NCI-H2171 (cell line): ENCODE measurements around the gene HDAC8.
A peak's percentile ranks its signal among the peaks of the same experiment; 100 is the strongest.
"Not testable (repeated sequence)": the region's sequence is repeated elsewhere in the genome, so short reads cannot be mapped to it uniquely, and the experiment has no call there.

Experiments used
- DNase-seq: peaks from one replicate; lab custom pipeline; 2025; lab: John Stamatoyannopoulos, UW

HDAC8 gene

DNA sequence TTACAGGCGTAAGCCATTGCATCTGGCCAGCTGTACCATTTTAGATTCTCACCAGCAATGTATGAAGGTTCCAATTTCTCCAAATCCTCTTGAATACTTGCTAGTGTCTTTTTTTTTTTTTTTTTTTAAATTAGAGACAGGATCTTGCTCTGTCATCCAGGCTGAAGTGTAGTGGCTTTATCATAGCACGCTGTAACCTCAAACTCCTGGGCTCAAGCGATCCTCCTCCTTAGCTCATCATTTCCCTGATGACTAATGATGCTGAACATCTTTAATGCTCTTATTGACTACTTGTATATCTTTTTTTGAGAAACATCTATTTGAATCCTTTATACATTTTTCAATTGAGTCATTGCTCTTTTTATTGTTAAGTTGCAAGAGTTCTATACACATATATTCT, 40.3 kb downstream of the HDAC8 start:
- no peak for DNase-seq

DNA sequence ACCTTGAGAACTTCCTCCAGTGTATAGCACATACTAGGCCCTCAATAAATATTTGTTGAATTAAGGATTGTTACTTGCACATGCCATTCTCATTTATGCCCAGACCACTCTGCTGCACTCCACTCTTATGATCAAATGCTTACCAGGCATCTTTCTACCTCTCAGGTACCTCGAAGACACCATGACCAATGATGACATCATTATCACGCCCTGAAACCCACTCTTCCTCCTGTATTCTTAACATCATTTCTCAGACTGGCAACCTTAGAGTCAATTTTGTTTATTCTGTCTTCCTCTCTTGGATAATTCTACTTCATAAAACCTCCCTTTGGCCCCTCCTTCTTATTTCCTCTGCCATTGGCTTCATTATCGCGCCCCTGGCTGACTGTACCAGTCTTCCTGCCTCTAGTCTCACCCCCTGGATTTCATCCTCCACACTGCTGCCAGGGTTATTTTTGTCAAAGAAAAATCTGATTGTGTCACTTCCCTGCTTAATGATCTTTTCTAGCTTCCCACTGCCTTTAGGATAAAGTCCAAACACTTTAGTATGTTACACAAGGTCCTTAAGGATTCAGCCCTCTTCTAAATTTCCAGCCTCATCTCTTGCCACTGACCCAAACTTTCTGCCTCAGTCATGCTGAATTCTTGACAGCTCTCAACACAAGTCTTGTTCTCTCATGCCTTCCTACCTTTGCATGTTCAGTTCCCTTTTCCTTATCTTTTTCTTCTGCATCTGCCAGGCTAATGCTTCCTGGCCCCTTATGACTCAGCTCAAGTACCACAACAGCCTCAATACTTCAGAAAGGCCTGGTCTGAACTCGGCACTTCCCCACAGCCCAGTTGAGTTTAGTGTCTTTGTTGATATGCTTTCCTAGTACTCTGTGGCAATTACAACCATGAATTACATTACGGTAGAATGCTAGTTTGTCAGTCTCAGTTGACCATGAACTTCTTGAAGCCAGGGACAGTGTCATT, 45.8 kb downstream of the HDAC8 start:
- no peak for DNase-seq

DNA sequence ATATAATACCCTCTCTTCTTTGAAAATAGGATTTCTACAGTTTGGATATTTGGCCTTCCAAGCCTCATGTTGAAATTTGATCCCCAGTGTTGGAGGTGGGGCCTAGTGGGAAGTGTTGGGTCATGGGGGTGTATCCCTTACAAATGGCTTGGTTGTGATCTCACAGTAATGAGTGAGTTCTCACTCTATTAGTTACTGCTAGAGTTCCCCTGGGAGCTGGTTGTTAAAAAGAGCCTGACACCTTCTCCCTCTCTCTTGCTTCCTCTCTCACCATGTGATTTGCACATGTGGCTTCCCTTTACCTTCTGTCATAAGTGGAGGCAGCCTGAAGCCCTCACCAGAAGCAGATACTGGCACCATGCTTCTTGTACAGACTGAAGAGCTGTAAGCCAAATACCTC, 73.9 kb downstream of the HDAC8 start:
- peak; percentile 45 for DNase-seq

DNA sequence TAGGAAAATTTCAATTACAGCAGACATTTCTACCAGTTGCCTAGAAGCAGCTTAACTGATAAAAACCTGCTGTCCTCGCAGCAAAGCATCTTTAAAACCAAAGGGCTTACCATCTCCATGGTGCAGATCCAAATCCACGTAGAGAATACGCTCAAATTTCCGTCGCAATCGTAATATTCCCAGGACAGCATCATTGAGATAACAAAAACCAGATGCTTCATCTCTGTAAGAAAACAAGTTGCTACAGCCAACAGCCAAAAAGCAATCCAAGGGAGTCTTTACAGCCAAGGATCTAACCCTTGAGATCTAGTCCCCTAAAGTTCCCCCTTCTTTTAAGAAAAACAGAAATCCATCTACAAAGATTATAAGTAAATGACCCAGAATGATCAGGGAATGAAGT, 77.6 kb downstream of the HDAC8 start:
- DNase-seq: no peak

DNA sequence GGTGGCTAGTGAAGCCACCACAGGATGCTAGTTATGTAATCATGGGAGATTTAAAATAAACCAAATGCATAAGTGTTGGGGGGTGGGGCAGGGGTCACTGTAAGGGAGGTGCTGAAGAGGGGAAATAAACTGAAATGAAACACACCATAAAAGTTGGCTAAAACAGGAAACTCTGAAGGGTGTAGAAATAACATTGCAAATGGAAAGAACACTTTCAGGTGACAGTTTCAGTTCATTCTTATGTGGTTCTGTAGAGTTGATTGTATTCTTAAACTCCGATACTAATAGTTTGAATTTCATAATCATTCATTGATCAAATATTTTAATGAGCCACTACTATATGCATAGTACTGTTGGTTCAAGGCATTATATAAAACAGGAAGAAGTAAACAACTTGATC, 80.1 kb downstream of the HDAC8 start:
- no peak for DNase-seq

DNA sequence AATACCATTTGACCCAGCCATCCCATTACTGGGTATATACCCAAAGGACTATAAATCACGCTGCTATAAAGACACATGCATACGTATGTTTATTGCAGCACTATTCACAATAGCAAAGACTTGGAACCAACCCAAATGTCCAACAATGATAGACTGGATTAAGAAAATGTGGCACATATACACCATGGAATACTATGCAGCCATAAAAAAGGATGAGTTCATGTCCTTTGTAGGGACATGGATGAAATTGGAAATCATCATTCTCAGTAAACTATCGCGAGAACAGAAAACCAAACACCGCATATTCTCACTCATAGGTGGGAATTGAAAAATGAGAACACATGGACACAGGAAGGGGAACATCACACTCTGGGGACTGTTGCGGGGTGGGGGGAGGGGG, 82.4 kb downstream of the HDAC8 start:
- DNase-seq: not testable (repeated sequence)

DNA sequence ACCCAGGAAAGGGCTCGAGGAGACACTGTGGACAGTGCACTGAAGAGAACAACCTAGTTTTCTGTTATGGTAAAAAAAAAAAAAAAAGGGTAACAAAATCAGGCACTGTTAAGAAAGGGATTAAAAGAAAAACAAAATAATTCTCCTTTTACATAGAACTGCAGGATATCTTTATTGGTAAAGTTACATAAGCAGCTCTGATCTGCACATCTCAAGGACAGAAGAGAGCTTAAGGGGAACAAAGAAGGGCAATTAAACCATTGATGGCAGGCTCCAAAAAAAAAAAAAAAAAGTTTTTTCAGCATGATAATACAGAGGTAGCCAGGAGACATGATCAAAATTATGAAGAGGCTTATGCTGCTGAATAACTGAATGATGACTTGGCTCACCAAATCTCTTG, 85.0 kb downstream of the HDAC8 start:
- no peak for DNase-seq

DNA sequence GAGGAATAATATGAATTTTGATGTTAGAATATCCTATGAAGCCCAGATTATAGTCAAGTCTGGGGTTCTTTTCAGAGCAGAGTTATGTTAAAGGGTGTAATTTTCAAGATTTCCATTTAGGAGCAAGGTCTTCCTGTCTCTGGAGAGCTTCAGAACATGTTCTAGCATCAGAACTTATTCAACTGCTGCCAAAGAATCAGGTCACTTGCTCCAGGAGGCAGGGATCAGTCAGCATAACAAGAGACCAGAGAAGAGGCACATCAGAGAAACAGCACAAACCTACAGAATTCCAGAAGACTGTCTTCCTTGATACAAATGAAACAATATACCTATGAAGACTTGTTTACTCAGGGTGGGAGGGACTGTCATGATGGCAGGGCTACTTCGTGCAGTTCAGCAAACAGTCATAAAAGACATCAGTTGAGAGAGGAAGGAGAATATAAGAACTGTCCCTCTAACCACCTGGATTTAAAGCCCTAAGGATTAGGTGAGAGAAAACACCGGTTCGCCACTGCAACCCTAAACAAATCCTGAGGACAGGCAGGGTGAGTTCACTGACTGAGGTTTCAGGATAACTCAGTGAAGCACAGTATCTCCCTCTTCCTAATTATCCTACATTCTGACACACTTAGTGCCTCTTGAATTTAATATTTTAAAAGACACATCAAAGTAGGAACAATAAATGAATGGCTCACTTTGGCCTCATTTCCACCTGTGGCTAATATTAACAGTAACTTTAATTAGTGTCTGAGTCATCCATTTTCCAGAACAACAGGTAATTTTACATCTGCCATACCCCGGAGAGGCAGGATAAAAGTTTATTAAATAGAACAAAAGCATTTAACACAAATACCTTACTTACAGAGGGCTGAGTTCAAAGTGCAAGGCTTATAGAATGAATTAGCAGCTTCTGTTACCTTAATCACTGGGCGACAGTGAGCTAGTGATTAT, 93.0 kb downstream of the HDAC8 start:
- no peak for DNase-seq

DNA sequence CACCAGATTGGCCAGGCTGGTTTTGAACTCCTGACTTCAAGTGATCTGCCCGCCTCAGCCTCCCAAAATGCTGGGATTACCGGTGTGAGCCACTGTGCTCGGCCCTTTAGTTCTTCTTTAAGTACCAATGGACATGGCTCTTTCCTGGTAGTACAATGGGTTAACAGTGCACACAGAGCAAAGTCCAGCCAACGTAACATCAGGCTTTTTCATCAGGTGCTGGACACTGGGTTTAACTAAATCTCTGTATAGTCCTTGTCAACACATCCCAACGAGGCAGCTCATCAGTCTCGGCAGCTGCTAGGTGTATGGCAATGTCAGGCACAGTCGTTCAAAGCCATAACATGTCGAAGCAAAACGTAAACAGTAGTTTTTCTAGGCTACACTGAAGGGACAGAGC, 93.8 kb downstream of the HDAC8 start:
- DNase-seq: no peak

DNA sequence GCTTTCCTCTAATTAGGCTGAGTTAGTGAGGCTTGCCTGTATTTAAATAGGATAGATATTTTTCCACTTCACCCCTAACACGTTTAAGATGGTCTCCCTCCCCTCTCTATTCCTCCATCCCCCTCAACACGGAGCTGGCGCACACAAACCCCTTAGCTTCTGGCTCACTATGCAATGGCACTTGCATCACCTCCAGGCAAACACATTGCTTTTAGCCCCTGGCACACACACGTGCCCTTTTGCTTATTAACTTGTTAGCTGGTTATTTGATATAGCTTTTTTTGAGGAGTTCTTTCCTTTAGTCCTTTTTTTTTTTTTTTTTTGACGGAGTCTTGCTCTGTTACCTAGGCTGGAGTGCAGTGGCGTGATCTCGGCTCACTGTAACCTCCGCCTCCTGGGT, 94.3 kb downstream of the HDAC8 start:
- no peak for DNase-seq

DNA sequence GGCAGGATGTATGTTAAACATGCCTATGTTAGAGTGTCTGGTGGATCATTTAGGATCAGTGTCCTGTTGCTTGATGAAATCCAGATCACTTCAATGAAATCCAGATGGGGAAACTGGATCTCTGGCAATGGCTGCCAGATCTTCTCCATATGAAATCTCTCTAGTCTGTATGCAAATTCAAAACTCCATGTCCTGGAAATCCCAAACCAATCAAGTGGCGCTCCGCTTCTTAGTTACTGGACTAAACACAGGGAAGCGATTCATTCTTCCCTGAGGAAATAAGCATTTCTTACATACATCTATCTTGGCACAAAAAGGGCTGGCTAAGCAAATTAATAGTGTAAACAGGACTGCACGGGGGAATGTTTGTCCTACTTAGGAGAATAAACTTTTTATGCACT, 94.9 kb downstream of the HDAC8 start:
- no peak for DNase-seq

DNA sequence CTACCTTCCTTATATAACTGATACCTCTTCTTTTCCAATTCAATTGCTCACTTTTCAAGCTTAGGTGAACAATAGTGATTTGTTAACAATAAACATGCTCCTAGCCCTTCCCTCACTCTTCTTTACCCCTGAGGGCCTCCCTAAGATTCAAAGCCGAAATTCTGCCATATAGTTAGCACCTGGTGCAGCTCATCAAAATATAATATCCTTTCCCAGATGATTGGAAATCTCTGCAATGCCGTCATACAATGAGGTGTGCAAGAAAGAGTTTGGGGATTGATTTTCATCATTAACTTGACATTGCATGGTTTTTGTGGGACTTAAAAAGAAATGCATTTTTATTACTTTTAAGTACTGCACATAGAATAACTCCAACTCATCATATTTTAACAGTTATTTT, 95.3 kb downstream of the HDAC8 start:
- no peak for DNase-seq

DNA sequence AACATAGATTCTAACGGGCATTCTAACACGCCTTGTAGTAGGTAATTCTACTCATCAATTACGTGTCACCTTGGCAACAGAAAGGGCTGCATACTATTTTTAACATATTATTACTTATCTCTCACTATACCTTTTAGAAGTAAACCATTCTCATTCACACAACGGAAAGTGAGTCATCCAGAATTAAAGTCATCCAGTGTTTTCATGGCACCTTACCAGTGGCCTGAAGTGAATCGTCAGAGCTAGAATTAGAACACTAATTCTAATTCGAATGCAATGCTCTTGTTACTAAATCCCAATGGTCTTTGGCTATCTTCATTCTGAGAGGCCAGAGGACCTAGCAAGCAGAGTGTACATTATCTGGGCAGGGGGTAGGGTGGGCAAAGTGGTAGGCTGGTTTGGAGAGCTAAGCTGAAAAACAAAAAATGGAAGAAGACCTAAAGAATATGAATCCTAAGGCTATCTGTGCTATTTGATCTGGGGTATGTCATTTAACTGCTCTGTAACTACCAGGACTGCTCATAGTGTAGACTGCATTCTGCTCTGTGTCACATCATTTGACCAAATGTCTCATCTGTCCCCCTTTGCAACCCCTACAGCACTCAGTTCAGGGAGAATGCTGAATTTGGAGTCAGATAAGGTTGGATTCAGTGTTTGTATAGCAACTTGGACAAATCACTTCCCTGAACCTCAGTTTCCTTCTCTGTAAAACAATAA, 96.5 kb downstream of the HDAC8 start:
- DNase-seq: no peak

DNA sequence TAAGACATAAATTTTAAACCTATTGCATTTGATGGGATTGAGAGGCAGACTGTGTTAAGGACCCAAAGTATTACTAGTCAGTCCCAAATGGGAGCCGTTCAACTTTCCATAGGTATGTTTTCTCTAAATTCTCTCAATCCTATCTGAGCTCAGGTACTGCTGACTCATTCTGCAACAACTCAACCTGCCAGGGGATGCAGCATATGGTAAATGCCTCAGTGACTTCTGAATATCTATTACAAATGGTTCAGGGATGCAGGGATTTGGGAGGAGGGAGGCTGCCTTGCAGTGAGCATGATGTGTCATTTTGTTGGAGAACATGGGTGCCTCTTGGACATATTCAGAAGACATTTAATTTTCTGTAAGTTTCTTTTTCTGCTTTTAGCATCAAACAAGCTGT, 97.3 kb downstream of the HDAC8 start:
- DNase-seq: peak; percentile 64

DNA sequence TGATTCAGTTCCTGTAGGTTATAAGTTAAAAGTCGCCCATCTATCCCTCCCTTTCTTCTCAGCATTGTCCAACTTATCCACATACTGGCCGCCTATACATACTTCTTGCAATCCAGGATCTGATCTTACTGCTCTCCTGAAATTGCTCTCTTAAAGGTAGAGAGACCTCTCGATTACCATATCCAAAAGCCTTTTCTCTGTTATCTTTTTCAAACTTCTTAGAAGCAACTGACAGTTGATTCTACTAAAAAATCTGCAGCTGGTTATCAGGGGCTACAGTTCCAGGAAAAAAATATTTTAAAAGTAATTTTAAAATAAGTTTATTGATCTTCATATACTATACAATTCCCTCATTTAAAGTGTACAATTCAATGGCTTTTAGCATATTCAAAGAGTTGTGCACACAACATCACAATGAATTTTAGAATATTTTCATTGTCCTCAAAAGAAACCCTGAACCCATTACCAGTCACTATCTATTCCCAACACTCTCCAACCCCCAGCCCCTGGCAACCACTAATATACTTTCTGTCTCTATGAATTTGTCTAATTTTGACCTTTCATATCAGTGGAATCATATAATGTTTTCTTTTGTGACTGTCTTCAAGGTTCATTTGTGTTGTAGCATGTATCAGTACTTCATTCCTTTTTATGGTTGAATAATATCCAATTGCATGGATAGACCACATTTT, 102.0 kb downstream of the HDAC8 start:
- DNase-seq: no peak

DNA sequence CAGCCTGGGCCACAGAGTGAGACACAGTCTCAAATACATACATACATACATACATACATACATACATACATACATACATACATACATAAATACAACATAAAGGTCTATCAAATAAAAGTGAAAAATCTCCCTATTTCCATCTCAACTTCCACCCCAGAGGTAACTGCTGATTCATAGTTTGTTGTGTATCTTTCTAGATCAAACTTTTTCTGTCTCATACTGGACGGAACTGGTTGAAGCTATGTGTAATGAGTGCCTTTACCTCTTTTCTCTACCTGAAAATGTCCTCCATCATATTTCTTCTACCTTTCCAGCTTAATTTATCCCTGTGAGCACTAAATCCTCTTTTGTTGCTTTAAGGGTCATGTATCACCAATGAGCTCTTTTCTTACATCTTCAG, 102.5 kb downstream of the HDAC8 start:
- no peak for DNase-seq

DNA sequence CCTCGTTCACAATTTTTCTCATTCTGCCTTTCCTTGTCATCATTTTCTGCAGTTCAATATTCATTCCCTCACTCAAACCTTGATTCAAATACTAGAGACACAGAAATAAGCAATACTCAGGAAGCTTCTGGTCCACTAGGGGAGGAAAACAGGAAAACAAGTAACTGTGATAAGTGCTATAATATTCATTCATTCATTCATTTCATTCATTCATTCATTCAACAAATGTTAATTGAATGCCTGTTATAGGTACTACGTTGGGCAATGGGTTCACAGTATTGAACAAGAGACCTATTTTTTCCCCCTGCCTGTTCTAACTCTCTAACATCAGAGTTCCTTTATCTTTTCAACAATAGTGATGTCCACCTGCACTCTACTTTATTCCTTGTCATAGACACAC, 104.0 kb downstream of the HDAC8 start:
- no peak for DNase-seq

DNA sequence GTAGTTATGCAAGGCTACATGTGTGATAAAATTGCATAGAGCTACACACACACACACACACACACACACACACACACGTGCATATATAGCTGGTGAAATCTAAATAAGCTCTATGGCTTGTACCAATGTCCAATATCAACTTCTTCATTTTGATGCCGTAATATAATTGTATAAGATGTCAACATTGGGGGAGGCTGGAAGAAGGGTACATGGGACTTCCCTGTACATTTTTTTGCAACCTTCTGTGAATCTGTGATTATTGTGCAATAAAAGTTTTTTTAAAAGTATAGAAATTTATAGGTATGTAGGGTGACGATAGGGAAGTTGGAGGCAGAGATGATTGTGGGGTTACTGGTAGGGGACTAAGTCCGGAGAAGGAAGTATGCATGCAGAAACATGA, 105.5 kb downstream of the HDAC8 start:
- no peak for DNase-seq

DNA sequence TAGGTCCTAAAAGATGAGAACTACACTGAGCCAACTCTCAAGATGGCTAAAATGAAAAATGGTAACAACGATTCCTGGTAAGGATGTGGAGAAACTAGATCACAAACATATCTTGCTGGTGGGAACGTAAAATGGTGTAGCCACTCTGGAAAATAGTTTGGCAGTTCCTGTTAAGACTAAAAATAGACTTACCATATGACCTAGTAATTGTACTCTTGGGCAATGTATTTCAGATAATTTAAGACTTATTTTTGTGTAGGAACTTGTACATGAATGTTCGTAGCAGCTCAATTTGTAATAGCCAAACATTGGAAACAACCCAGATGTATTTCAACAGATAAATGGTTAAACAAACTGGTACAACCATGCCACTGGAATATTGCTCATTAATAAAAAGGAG, 106.2 kb downstream of the HDAC8 start:
- DNase-seq: no peak

DNA sequence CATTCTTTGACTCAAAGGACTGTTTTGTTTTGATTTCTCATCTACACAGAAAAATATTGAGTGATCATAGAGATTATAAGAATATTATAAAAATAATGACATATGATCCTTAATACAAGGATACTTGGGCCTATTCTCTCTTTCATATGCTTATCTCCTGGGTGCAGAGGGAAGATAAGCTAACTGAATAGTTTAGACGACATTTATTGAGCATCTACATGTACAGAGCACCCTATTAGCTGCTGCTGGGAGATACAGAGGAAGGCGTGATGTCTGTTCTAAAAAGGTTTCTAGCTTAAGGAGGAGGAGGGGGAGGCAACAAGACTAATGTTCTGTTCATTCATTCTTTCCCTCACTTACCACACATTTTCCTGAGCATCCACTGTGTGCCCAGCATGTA, 106.8 kb downstream of the HDAC8 start:
- no peak for DNase-seq

DNA sequence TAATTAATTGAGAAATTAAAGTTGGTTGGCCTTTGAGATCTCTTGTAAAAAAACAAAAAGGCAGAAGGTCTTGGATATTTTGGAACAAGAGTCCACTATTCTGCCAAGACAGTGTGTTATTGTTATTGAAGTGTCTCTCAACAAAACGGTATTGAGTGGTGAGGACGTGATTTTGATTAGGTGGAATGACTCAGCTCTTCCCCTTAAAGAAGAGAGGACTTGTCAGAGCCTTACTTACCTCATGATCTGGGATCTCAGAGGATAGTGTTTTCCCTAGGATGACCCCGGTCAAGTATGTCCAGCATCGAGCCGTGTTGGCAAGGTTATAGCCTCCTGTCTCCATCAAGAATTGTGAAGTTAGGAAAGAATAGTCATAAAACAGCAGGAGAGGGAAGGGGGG, 110.9 kb downstream of the HDAC8 start:
- no peak for DNase-seq

DNA sequence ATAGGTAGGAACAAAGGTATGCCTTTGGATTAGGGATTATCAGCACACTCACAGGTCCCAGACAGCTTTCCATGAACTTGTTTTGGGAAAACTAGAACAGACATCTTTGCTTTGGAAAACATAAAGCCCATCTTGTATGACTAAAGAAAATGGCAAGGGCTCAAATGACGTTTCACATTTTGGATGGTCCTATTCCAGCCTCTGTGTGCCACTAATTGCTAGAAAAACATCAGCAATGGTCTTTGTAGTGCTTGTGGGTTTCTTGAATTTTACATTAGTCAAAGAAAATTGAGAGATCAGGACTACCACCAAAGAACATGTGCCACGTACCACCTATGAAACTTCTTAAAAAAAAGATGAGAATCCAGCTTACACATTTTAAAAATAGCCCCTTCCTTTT, 111.4 kb downstream of the HDAC8 start:
- no peak for DNase-seq
